ENCODE measurements around the gene MEX3A. TPM values are rescaled to one million over a fixed set of nuclear protein-coding genes. Genes with fewer than 3 reads are reported as not detected.

MEX3A gene
- total and polyA plus RNA-seq, 2 of the 8 experiments (the other 6 are each of a cell fraction or from before 2014, with no cell fraction given), result 34.1 to 52.4 TPM

DNA sequence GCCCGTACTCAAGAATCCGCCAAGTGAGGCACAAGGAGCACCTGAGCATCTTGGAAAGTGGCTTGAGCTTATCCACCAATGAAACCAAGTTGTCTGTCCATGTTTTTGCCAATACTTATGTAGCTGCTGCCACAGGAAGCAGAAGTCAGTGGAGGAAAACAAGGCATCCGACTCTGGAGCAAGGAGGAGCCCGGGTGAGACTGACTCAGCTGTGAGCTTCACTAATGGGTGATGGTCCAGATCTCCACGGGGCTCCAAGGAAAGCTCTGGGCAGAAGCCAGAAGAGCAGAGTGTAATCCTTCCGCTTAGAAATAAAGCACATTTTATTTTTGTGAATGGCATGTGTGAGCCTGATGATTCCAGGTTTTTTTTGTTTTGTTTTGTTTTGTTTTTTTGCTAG lies 49.3 kb downstream of the MEX3A start (continued):
- TF ChIP-seq RBBP5 (IDR thresholded peaks at IDR 0.05; ENCODE audit: borderline replicate concordance, low read depth, low read length), result no peak
- TF ChIP-seq POLR2A (IDR thresholded peaks at IDR 0.05; ENCODE audit: control extremely low read depth in 1 of 2, low read depth in 2 of 2, low read length in 2 of 2), result no peak
- TF ChIP-seq BRCA1 (IDR thresholded peaks at IDR 0.05; ENCODE audit: low read depth, low read length), result no peak
- TF ChIP-seq TEAD4 (IDR thresholded peaks at IDR 0.05; ENCODE audit: low read depth, low read length), result no peak
- TF ChIP-seq SP1 (IDR thresholded peaks at IDR 0.05; ENCODE audit: low read depth, low read length), result no peak
- no peak for TF ChIP-seq SP4 (IDR thresholded peaks at IDR 0.05; ENCODE audit: low read length)

Data from H1 (cell line).